ENCODE data around the gene ELK1. TPM values are rescaled to one million over a fixed set of nuclear protein-coding genes. Genes with fewer than 3 reads are reported as not detected.

Gene ELK1
- total and polyA plus RNA-seq, 2 of the 4 experiments (the other 2 are of a cell fraction): 10.0 to 24.3 TPM

DNA sequence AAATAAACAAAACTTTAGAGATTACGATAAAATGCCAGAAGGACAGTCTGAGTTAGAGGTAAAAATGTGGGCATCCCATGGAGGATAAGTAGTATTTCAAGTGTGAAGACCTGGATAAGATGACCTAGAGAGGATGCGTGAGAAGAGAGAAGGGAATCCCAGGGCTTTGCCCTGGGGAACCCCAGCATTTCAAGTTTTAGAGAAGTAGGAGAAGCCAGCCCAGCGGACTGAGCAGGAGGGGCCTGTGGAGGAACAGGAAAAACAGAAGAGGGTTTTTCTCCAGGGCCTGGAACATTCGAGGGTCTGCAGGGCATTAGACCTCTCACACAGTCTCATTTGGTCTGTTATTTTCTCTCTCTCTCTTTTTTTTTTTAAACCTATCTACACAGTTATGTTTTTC, 17.7 kb downstream of the ELK1 start:
- no peak overlapping the region for H2AK9ac ChIP-seq (replicated peaks; ENCODE audit: low read depth, low read length, poor library complexity)
- no peak for ATAC-seq (ENCODE audit: low read depth)
- dilution Hi-C loops (cut with HindIII; ENCODE audit: low sequenced_read_pairs, unreplicated experiment) (no loop called here), intact Hi-C loops (cut with micrococcal nuclease) (no loop called here), in situ Hi-C loops (cut with MboI; ENCODE audit: low sequenced_read_pairs) (loop anchor here (25.0 kb wide), 1 partner anchor 420 kb away; the partner anchor contains the start of gene CDK16)
- DNase-seq: no peak
- no TSS peak for BruUV-seq (replicated peaks)
- no peaks in the 10 kb centered on the region for H3K4me1 ChIP-seq (ENCODE audit: control insufficient read depth, insufficient read depth, low read length)
- no peak overlapping the region for H2AK5ac ChIP-seq (ENCODE audit: low read depth, low read length)
- H2AFZ ChIP-seq (replicated peaks; ENCODE audit: low read length, poor library complexity): no peak overlapping the region
- H2BK5ac ChIP-seq (ENCODE audit: low read depth, low read length, poor library complexity, severe bottlenecking): no peak overlapping the region
- peaks cover 23% of the 10 kb centered on the region; the same call in 1 of the 2 replicates for H3K36me3 ChIP-seq (ENCODE audit: control insufficient read depth, insufficient read depth, low read length)
- no peak overlapping the region for H3K4me3 ChIP-seq (ENCODE audit: insufficient read depth, low read depth, low read length)
- H3K18ac ChIP-seq (ENCODE audit: low read depth, low read length): no peak overlapping the region
- H3K79me1 ChIP-seq (ENCODE audit: low read depth in 1 of 2, low read length in 2 of 2): no peaks in the 10 kb centered on the region
- no peak overlapping the region for H3K4me2 ChIP-seq (ENCODE audit: low read depth, low read length)
- TF ChIP-seq FOS (IDR thresholded peaks at IDR 0.05; ENCODE audit: low read depth, low read length): no peak
- no peak for TF ChIP-seq RCOR1 (IDR thresholded peaks at IDR 0.05; ENCODE audit: insufficient replicate concordance, low read length)
- TF ChIP-seq MAZ (IDR thresholded peaks at IDR 0.05; ENCODE audit: borderline replicate concordance, low read depth, low read length): no peak
- no peak for TF ChIP-seq MAFK (IDR thresholded peaks at IDR 0.05; ENCODE audit: low read depth, low read length)
- TF ChIP-seq, protein P1, sequence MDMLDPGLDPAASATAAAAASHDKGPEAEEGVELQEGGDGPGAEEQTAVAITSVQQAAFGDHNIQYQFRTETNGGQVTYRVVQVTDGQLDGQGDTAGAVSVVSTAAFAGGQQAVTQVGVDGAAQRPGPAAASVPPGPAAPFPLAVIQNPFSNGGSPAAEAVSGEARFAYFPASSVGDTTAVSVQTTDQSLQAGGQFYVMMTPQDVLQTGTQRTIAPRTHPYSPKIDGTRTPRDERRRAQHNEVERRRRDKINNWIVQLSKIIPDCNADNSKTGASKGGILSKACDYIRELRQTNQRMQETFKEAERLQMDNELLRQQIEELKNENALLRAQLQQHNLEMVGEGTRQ (IDR thresholded peaks at IDR 0.05; ENCODE audit: low read depth, low read length): no peak
- TF ChIP-seq, protein P2, sequence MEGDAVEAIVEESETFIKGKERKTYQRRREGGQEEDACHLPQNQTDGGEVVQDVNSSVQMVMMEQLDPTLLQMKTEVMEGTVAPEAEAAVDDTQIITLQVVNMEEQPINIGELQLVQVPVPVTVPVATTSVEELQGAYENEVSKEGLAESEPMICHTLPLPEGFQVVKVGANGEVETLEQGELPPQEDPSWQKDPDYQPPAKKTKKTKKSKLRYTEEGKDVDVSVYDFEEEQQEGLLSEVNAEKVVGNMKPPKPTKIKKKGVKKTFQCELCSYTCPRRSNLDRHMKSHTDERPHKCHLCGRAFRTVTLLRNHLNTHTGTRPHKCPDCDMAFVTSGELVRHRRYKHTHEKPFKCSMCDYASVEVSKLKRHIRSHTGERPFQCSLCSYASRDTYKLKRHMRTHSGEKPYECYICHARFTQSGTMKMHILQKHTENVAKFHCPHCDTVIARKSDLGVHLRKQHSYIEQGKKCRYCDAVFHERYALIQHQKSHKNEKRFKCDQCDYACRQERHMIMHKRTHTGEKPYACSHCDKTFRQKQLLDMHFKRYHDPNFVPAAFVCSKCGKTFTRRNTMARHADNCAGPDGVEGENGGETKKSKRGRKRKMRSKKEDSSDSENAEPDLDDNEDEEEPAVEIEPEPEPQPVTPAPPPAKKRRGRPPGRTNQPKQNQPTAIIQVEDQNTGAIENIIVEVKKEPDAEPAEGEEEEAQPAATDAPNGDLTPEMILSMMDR (conservative IDR thresholded peaks at IDR 0.05; ENCODE audit: low read depth, low read length): no peak
- TF ChIP-seq NFE2L2 (IDR thresholded peaks at IDR 0.05; ENCODE audit: low read depth, low read length): no peak
- no peak for TF ChIP-seq SMC3 (IDR thresholded peaks at IDR 0.05; ENCODE audit: low read depth, low read length)
- no peak for TF ChIP-seq MXI1 (IDR thresholded peaks at IDR 0.05; ENCODE audit: borderline replicate concordance, low read depth, low read length)
- TF ChIP-seq RAD21 (IDR thresholded peaks at IDR 0.05; ENCODE audit: low read length): no peak
- TF ChIP-seq RFX5 (IDR thresholded peaks at IDR 0.05; ENCODE audit: low read depth, low read length): no peak
- TF ChIP-seq CHD1 (IDR thresholded peaks at IDR 0.05; ENCODE audit: low read depth, low read length): no peak
- TF ChIP-seq CEBPB (IDR thresholded peaks at IDR 0.05; ENCODE audit: low read depth, low read length): no peak
- no peak for TF ChIP-seq BHLHE40 (IDR thresholded peaks at IDR 0.05; ENCODE audit: low read depth, low read length)
- TF ChIP-seq, protein P3, sequence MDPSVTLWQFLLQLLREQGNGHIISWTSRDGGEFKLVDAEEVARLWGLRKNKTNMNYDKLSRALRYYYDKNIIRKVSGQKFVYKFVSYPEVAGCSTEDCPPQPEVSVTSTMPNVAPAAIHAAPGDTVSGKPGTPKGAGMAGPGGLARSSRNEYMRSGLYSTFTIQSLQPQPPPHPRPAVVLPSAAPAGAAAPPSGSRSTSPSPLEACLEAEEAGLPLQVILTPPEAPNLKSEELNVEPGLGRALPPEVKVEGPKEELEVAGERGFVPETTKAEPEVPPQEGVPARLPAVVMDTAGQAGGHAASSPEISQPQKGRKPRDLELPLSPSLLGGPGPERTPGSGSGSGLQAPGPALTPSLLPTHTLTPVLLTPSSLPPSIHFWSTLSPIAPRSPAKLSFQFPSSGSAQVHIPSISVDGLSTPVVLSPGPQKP (IDR thresholded peaks at IDR 0.05; ENCODE audit: borderline replicate concordance, low read depth, low read length): no peak
- TF ChIP-seq POLR2A (IDR thresholded peaks at IDR 0.05; ENCODE audit: low read depth, low read length): no peak
- 80% methylated on average over 2 of the region's 4 CpGs; no CpG with 5 or more reads in 1 of the 2 experiments for WGBS, 2 experiments (ENCODE audit: extremely low coverage in 2 of 2, insufficient read length in 1 of 2)
- CTCF ChIA-PET: no interaction called here
- H4K5ac ChIP-seq (ENCODE audit: low read depth, low read length): no peak overlapping the region
- POLR2A ChIA-PET (ENCODE audit: unreplicated experiment): no interaction called here
- no peaks in the 10 kb centered on the region for H3K27me3 ChIP-seq (ENCODE audit: control insufficient read depth, insufficient read depth, low read length)
- no peak overlapping the region for H3K56ac ChIP-seq (ENCODE audit: extremely low read depth, insufficient read depth, low read length)
- H3K9me3 ChIP-seq (ENCODE audit: control insufficient read depth, insufficient read depth, low read length): 0 out of 2 replicates have a peak, but pooled peaks cover 2% of the 10 kb centered on the region
- no peak overlapping the region for H2BK120ac ChIP-seq (ENCODE audit: low read depth, low read length)
- H4K20me1 ChIP-seq (ENCODE audit: insufficient read depth, low read length): no peaks in the 10 kb centered on the region; the same call in 1 of the 2 replicates
- no peak overlapping the region for H3K14ac ChIP-seq (replicated peaks; ENCODE audit: low read depth, low read length)
- no peak overlapping the region for H3K27ac ChIP-seq (ENCODE audit: insufficient read depth, low read length)
- H3K9ac ChIP-seq (ENCODE audit: low read depth, low read length): no peak overlapping the region
- no peak overlapping the region for H2BK20ac ChIP-seq (ENCODE audit: low read depth, low read length)
- H4K8ac ChIP-seq (ENCODE audit: low read depth in 2 of 2, low read length in 2 of 2): no peak overlapping the region
- no peak overlapping the region for H4K91ac ChIP-seq (ENCODE audit: insufficient read depth, low read depth, low read length)
- H3K4ac ChIP-seq (ENCODE audit: low read depth, low read length): no peak overlapping the region
- no peak overlapping the region for H3K23ac ChIP-seq (ENCODE audit: low read depth, low read length)
- no peak overlapping the region for H2BK15ac ChIP-seq (ENCODE audit: low read depth, low read length)
- no peaks in the 10 kb centered on the region for H3K9me1 ChIP-seq (ENCODE audit: insufficient read depth, low read length)

Data from IMR-90 (cell line).